Omental fat pad (tissue), 4 donors: ENCODE data around the gene ZC3H12D. TPM values are rescaled to one million over a fixed set of nuclear protein-coding genes. Genes with fewer than 3 reads are reported as not detected.
"Not testable (repeated sequence)": the region's sequence is repeated elsewhere in the genome, so short reads cannot be mapped to it uniquely, and the experiment has no call there.

Experiments used
- ATAC-seq: fragments of 150-250 bp; one replicate; pipeline ENCODE4 v1.9.1; 2016; ENCODE audit warnings: mild to moderate bottlenecking, moderate library complexity; ENCODE audit not compliant: low FRiP score
- DNase-seq: peaks from one replicate; pipeline ENCODE4 v3.0.0-alpha.2; 2019; ENCODE audit warnings: low spot score
- CTCF ChIP-seq, 3 donors: fragments of 450-650 bp; IDR thresholded peaks; one replicate each; pipeline ENCODE4 v1.5.1; 2016 to 2017; ENCODE audit warnings: antibody characterized with exemption in 3 of 3, mild to moderate bottlenecking in 3 of 3, moderate library complexity in 2 of 3
- total RNA-seq, 4 donors: library from RNA; depleted of rRNA; stranded (reverse); fragments of >200 nt; gene quantifications; one replicate each; pipeline ENCODE4 v1.1.0, GENCODE V29; 2016

The ZC3H12D gene
- total RNA-seq, 4 donors from 2014 or later = 2.0 to 8.9 (median 2.2) TPM

GRCh38 chr6:149503872-149504271, 19.1 kb upstream of the ZC3H12D start:
- no peak for ATAC-seq
- no peak for DNase-seq
- no peak for TF ChIP-seq CTCF (IDR thresholded peaks at IDR 0.05)

- ATAC-seq (no peak), DNase-seq (no peak)
- TF ChIP-seq CTCF (IDR thresholded peaks at IDR 0.05) = no peak
Measured at GRCh38 chr6:149503276-149503675, 18.5 kb upstream of the ZC3H12D start.

GRCh38 chr6:149501768-149502167, 17.0 kb upstream of the ZC3H12D start:
- DNase-seq (no peak), ATAC-seq (no peak)
- no peak for TF ChIP-seq CTCF (IDR thresholded peaks at IDR 0.05)

- no peak for DNase-seq
- TF ChIP-seq CTCF (IDR thresholded peaks at IDR 0.05) = no peak
- no peak for ATAC-seq
Measured at GRCh38 chr6:149501201-149501600, 16.4 kb upstream of the ZC3H12D start.

- DNase-seq (no peak), ATAC-seq (no peak)
- TF ChIP-seq CTCF (IDR thresholded peaks at IDR 0.05) = no peak
Measured at GRCh38 chr6:149500096-149500495, 15.3 kb upstream of the ZC3H12D start.

GRCh38 chr6:149499066-149499465, 14.3 kb upstream of the ZC3H12D start:
- DNase-seq (no peak), ATAC-seq (no peak)
- TF ChIP-seq CTCF (IDR thresholded peaks at IDR 0.05) = no peak

GRCh38 chr6:149497365-149497764, 12.6 kb upstream of the ZC3H12D start:
- ATAC-seq (no peak), DNase-seq (no peak)
- no peak for TF ChIP-seq CTCF (IDR thresholded peaks at IDR 0.05)

GRCh38 chr6:149496597-149496996, 11.8 kb upstream of the ZC3H12D start:
- ATAC-seq, DNase-seq: not testable (repeated sequence)

GRCh38 chr6:149495349-149496016, 10.7 kb upstream of the ZC3H12D start:
- DNase-seq, ATAC-seq: not testable (repeated sequence)

- not testable (repeated sequence) for DNase-seq, ATAC-seq
Measured at GRCh38 chr6:149494810-149495209, 10.0 kb upstream of the ZC3H12D start.
